Measurements from ENCODE around the gene CPXM1. TPM values are rescaled to one million over a fixed set of nuclear protein-coding genes. Genes with fewer than 3 reads are reported as not detected.

CPXM1 gene
- total and polyA plus RNA-seq, 8 donors: 0.50 to 16.2 (median 1.2) TPM; not detected in 3

DNA sequence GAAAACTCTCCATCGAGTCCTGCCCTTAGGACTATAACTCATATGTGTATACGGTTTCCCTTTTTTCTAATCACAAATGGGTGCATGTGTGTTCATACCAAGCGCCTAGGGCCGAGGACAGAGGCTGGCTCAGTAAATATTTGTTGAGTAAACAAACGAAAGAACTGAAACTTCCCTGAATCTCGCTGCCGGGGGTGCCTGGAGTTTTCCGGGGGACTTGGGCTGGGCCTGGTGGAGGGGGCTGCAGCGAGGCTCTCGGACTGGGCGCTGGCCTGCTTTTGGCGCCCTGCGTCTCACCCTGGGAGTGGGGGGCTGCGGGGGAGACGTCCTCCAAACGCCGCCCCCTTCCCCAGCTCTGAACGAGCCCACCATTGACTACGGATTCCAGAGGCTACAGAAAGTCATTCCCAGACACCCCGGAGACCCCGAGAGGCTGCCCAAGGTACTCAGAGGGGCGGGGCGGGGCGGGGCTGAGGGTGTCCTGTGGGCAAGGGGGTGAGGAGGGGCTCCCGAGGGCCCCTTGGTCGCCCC is 49.0 kb downstream of the CPXM1 start:
- Histone ChIP-seq H3K27me3 (peaks cover 0 to 73% (median 11%) of the 10 kb centered on the region in 3 donors), H3K4me1 (peaks cover 30 to 54% (median 39%) of the 10 kb centered on the region in 4 donors), H3K27ac (peak overlapping the region; percentile 47 to 85 (median 73)), H3K9me3 (no peaks in the 10 kb centered on the region), H3K4me3 (peak overlapping the region; percentile 47 to 65 (median 53)), H3K36me3 (no peaks in the 10 kb centered on the region)
- no peak for TF ChIP-seq EP300 (IDR thresholded peaks at IDR 0.05)
- no peak for TF ChIP-seq POLR2A (IDR thresholded peaks at IDR 0.05)
- TF ChIP-seq, protein P1, sequence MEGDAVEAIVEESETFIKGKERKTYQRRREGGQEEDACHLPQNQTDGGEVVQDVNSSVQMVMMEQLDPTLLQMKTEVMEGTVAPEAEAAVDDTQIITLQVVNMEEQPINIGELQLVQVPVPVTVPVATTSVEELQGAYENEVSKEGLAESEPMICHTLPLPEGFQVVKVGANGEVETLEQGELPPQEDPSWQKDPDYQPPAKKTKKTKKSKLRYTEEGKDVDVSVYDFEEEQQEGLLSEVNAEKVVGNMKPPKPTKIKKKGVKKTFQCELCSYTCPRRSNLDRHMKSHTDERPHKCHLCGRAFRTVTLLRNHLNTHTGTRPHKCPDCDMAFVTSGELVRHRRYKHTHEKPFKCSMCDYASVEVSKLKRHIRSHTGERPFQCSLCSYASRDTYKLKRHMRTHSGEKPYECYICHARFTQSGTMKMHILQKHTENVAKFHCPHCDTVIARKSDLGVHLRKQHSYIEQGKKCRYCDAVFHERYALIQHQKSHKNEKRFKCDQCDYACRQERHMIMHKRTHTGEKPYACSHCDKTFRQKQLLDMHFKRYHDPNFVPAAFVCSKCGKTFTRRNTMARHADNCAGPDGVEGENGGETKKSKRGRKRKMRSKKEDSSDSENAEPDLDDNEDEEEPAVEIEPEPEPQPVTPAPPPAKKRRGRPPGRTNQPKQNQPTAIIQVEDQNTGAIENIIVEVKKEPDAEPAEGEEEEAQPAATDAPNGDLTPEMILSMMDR (IDR thresholded peaks at IDR 0.05): no peak
- TF ChIP-seq POLR2AphosphoS5 (IDR thresholded peaks at IDR 0.05): no peak
- intact Hi-C loops (cut with DNase I; ENCODE audit: low total_unique reads): loop anchor here (5.0 kb wide), 1 partner anchor 101 kb away; no protein-coding TSS in a partner anchor
- WGBS, 5 donors: 1 to 8% (median 2%) methylated on average over 15 to 26 of the region's 26 CpGs
- no peak for DNase-seq

DNA sequence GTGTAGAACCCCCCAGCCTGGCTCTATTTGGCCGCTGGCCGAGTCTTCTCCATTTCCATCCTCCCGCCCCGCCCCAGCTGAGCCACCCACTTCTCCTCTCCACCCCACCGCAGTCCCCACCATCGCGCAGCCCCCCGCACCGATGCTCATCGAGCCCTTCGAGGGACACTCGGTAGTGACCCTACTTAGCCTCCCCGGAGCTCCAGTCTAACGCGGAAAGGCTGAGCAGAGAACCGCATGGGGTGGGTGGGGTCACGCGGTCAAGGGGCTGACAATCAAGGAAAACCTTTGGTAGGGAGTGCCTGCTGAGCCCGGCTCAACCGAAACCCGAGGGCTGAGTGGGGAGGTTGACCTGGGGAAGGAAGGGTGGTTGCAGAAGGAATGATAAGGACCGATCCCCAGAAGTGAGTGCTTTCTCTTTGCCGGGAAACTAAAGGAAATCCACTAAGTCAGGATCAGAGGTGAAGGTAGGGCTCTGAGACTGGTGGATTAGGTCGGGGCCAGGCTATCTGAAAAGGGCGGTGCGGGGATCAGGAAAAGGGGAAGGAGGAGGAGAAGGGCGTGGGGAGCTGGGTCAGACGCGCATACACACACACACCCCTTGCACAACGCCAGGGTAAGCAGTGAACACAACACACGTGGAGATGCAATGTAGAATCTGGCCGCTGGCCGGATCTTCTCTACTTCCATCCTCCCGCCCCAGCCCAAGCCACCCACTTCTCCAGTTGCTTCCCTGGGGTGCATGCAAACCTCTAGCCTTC is 49.8 kb downstream of the CPXM1 start:
- peaks cover 0 to 66% (median 11%) of the 10 kb centered on the region in 3 donors for H3K27me3 ChIP-seq
- intact Hi-C loops (cut with DNase I; ENCODE audit: low total_unique reads): loop anchor here (5.0 kb wide), 1 partner anchor 102 kb away; no protein-coding TSS in a partner anchor
- peak; percentile 56 to 73 for DNase-seq
- no peaks in the 10 kb centered on the region for H3K36me3 ChIP-seq
- H3K4me1 ChIP-seq: peaks cover 30 to 56% (median 39%) of the 10 kb centered on the region in 4 donors
- H3K27ac ChIP-seq: peak overlapping the region in 3 of 5 donors; percentile 73 to 85 (median 74)
- TF ChIP-seq, protein P1 (IDR thresholded peaks at IDR 0.05): no peak
- TF ChIP-seq POLR2AphosphoS5 (IDR thresholded peaks at IDR 0.05) (no peak), POLR2A (IDR thresholded peaks at IDR 0.05) (no peak), EP300 (IDR thresholded peaks at IDR 0.05) (no peak)
- peak overlapping the region; percentile 47 to 65 (median 53) for H3K4me3 ChIP-seq
- 1 to 4% (median 3%) methylated on average over 18 to 34 of the region's 34 CpGs for WGBS, 5 donors
- no peaks in the 10 kb centered on the region for H3K9me3 ChIP-seq

DNA sequence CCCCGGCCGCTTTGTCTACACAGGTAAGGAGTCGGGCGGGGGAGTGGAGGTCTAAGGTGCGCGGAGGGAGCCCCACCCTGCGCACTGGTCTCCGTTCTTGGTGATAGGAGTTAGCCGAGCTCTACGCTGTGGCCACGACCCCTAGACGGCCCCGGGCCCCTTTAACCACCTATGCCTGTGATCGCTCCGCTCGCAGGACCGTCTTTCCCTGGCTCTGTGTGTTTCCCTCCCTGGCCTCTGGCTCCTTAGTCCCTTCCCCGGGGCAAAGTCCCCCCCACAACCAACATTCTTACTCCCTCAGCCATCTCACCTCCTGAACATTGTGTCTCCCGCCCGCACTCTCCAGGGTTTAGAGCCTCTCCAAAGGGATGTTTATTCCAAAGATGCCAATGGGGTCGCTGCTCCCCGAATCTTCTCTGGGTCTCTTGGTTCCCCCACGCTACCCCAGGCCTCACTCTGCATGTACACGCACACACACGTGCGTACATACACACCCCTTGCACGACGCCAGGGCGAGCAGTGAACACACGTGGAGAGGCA is 50.4 kb downstream of the CPXM1 start:
- Histone ChIP-seq H3K27ac (peak overlapping the region in 1 of 5 donors; percentile 85), H3K4me3 (peak overlapping the region; percentile 47 to 65 (median 53)), H3K27me3 (peaks cover 0 to 59% (median 11%) of the 10 kb centered on the region in 3 donors), H3K9me3 (no peaks in the 10 kb centered on the region), H3K36me3 (no peaks in the 10 kb centered on the region), H3K4me1 (peaks cover 30 to 56% (median 39%) of the 10 kb centered on the region in 4 donors)
- DNase-seq: no peak
- TF ChIP-seq EP300 (IDR thresholded peaks at IDR 0.05) (no peak), POLR2A (IDR thresholded peaks at IDR 0.05) (no peak), POLR2AphosphoS5 (IDR thresholded peaks at IDR 0.05) (no peak)
- TF ChIP-seq, protein P1 (IDR thresholded peaks at IDR 0.05): no peak
- 15 to 33% (median 20%) methylated on average over 30 of the region's 30 CpGs for WGBS, 5 donors
- intact Hi-C loops (cut with DNase I; ENCODE audit: low total_unique reads): loop anchor here (5.0 kb wide), 1 partner anchor 102 kb away; no protein-coding TSS in a partner anchor

DNA sequence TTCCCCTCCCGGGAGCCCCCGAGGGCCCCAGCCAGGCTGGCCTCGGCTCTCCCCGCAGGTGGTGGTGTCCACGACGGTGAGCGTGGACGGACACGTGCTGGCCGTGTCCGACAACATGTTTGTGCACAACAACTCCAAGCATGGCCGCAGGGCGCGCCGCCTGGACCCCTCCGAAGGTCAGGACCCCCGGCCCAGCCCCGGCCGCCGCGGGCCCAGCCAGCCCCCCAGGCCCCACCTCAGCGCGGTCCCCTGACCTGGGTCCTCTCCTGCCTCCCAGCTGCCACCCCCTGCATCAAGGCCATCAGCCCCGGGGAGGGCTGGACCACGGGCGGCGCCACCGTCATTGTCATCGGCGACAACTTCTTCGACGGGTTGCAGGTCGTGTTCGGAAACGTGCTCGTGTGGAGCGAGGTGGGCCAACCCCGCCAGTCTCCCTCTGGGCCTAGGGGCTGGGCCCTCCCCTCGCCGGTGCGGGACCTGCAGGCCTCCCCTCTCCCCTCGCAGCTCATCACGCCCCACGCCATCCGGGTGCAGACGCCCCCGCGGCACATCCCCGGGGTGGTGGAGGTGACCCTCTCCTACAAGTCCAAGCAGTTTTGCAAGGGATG is 51.0 kb downstream of the CPXM1 start:
- no peak for TF ChIP-seq EP300 (IDR thresholded peaks at IDR 0.05)
- no peak for TF ChIP-seq POLR2AphosphoS5 (IDR thresholded peaks at IDR 0.05)
- TF ChIP-seq, protein P1 (IDR thresholded peaks at IDR 0.05): no peak
- no peak for TF ChIP-seq POLR2A (IDR thresholded peaks at IDR 0.05)
- H3K27me3 ChIP-seq: peaks cover 0 to 53% (median 8%) of the 10 kb centered on the region in 3 donors
- H3K4me1 ChIP-seq: peaks cover 30 to 56% (median 39%) of the 10 kb centered on the region in 4 donors
- 35 to 52% (median 41%) methylated on average over 22 to 49 of the region's 49 CpGs for WGBS, 5 donors
- no peak for DNase-seq
- no peak overlapping the region for H3K4me3 ChIP-seq
- no peaks in the 10 kb centered on the region for H3K36me3 ChIP-seq
- H3K9me3 ChIP-seq: no peaks in the 10 kb centered on the region
- no peak overlapping the region for H3K27ac ChIP-seq
- intact Hi-C loops (cut with DNase I; ENCODE audit: low total_unique reads): no loop called here

Measured in stomach (tissue), 9 donors.